Right lobe of liver (tissue), 6 donors: ENCODE results near the gene UTRN. TPM values are rescaled to one million over a fixed set of nuclear protein-coding genes. Genes with fewer than 3 reads are reported as not detected.

Experiments used
- ATAC-seq, 4 donors: fragments of 200-7000 bp; cut with Tn5 transposase; one replicate each; pipeline ENCODE4 v1.9.1; 2020; ENCODE audit warnings: mild to moderate bottlenecking in 4 of 4, moderate library complexity in 4 of 4
- DNase-seq, 3 donors: peaks; one replicate each; pipeline ENCODE4 v3.0.0-alpha.2; 2020
- H3K27ac ChIP-seq, 3 donors: fragments of 200-600 bp; one replicate each; pipeline ENCODE4 v1.8.0; 2022
- H3K27me3 ChIP-seq, 2 donors: fragments of 200-600 bp; one replicate each; pipeline ENCODE4 v1.8.0; 2022
- H3K36me3 ChIP-seq, 4 donors: fragments of 200-600 bp; sonication (generic) in 1 of 4; one replicate each; pipeline versions ENCODE4 v1.5.1 to v1.8.0; 2017 to 2022; ENCODE audit warnings: control low read depth in 1 of 4
- H3K4me1 ChIP-seq, 4 donors: fragments of 200-600 bp; sonication (generic) in 1 of 4; one replicate each; pipeline versions ENCODE4 v1.5.1 to v1.8.0; 2017 to 2022; ENCODE audit warnings: control low read depth in 1 of 4
- H3K4me3 ChIP-seq, 3 donors: fragments of 200-600 bp; one replicate each; pipeline ENCODE4 v1.8.0; 2022
- H3K9me3 ChIP-seq, 4 donors: fragments of 200-600 bp; sonication (generic) in 1 of 4; one replicate each; pipeline versions ENCODE4 v1.5.1 to v1.8.0; 2017 to 2022; ENCODE audit warnings: control low read depth in 1 of 4
- POLR2A ChIP-seq: fragments of 450-650 bp; IDR thresholded peaks from one replicate; pipeline ENCODE4 v1.6.1; 2017; ENCODE audit warnings: antibody characterized with exemption, mild to moderate bottlenecking
- WGBS: methylation state at CpG from one replicate; pipeline ENCODE4 v1.1.6; 2018; ENCODE audit warnings: low coverage, low lambda C conversion rate; ENCODE audit not compliant: insufficient coverage; ENCODE audit errors: missing lambda C conversion rate; 5-methylcytosine and 5-hydroxymethylcytosine counted together
- intact Hi-C, 2 donors: fragments of 100-400 bp; cut with DNase I; formaldehyde crosslinking; loops; one replicate each; pipeline versions ENCODE4 v1.11.2 to v1.14.1; 2022
- total RNA-seq, 6 experiments: library from RNA; depleted of rRNA in 2 of 6; stranded (reverse); fragments of >200 nt in 2 of 6; fragmentation: NEBNext Ultra II Directional in 3 of 6; extraction: Animal tissue kit (Norgen Biotek cat#: 25700) in 3 of 6; gene quantifications; one replicate each; pipeline versions ENCODE4 v1.1.0 to v1.2.4, GENCODE V29; 2016 to 2023
- TF ChIP-seq, protein P1 (sequence below), 4 donors: fragments of 200-600 bp in 3 of 4; fragments of 450-650 bp in 1 of 4; IDR thresholded peaks; one replicate each; pipeline versions ENCODE4 v1.5.1 to v1.8.0; 2016 to 2022; ENCODE audit warnings: antibody characterized with exemption in 4 of 4, mild to moderate bottlenecking in 2 of 4
- donor health status: DM: no; HTN: yes; CAD: no.
- donor health status: DM: no; HTN: no; CAD: no.
- donor health status: DM: no; HTN: no; CAD: no.
- donor health status: DM: no; HTN: yes; CAD: no.
- donor health status: DM: no; HTN: yes; CAD: no.

Gene UTRN
- total RNA-seq, 6 experiments from 2014 or later = 27.7 to 66.5 (median 40.8) TPM

DNA sequence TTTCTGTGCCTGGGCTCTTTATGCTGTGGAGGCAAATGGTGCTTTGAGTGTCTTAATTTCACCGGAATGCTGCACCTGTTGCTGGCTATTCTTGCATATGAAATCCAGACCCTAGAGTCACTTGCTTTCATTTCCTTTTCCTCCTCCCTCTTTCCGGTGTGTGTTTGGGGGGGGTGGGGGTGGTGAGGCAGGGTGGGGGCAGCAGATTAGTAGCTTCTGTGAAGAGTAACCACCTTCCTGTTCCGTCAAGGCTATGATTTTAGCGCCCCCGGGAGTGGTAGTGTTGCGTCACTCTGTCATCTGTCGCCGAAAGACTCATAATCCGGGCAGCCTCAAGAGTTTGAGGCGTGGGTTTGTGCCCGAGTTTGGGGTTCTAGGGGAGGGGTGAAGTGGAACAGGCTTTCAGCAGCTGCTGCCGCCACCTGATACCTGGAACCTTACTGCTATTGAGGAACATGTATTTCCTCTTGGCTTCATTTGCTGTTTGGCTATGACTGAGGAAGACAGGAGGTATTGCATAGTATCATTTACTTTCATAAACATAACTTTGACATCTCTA, 49.1 kb downstream of the UTRN start:
- peak overlapping the region in 1 of 3 donors; percentile 2 for H3K27ac ChIP-seq

More for the DNA sequence above, 49.1 kb downstream of the UTRN start:
- ATAC-seq (peak; percentile 36 to 53 (median 50)), DNase-seq (peak in 2 of 3 donors; percentile 30 to 50)
- no peak for TF ChIP-seq POLR2A
- TF ChIP-seq, protein P1, sequence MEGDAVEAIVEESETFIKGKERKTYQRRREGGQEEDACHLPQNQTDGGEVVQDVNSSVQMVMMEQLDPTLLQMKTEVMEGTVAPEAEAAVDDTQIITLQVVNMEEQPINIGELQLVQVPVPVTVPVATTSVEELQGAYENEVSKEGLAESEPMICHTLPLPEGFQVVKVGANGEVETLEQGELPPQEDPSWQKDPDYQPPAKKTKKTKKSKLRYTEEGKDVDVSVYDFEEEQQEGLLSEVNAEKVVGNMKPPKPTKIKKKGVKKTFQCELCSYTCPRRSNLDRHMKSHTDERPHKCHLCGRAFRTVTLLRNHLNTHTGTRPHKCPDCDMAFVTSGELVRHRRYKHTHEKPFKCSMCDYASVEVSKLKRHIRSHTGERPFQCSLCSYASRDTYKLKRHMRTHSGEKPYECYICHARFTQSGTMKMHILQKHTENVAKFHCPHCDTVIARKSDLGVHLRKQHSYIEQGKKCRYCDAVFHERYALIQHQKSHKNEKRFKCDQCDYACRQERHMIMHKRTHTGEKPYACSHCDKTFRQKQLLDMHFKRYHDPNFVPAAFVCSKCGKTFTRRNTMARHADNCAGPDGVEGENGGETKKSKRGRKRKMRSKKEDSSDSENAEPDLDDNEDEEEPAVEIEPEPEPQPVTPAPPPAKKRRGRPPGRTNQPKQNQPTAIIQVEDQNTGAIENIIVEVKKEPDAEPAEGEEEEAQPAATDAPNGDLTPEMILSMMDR (IDR thresholded peaks at IDR 0.05) = no peak
- H3K4me1 ChIP-seq = peaks cover 0 to 7% (median 0%) of the 10 kb centered on the region in 4 donors
- no peaks in the 10 kb centered on the region for H3K36me3 ChIP-seq
- 46% methylated on average over 7 of the region's 12 CpGs for WGBS
- H3K4me3 ChIP-seq = no peak overlapping the region
- intact Hi-C loops = no loop called here
- H3K27me3 ChIP-seq = no peaks in the 10 kb centered on the region
- no peaks in the 10 kb centered on the region for H3K9me3 ChIP-seq

Other genes with a start within 250 kb of the UTRN start
- gene SF3B5, start 189.8 kb upstream of the UTRN start, total RNA-seq = 100 to 1,000 TPM in 2 of 6 experiments, 10 to 100 TPM in 4; 59.2 to 206 (median 70.6) TPM
- gene STX11, start 134.8 kb upstream of the UTRN start, total RNA-seq = 1 to 10 TPM in 5 of 6 experiments, under 1 TPM in 1; 0.86 to 7.4 (median 4.1) TPM